Glutamatergic neuron (in vitro differentiated cells): ENCODE data around the gene IL4. TPM values are rescaled to one million over a fixed set of nuclear protein-coding genes. Genes with fewer than 3 reads are reported as not detected.
"Not testable (repeated sequence)": the region's sequence is repeated elsewhere in the genome, so short reads cannot be mapped to it uniquely, and the experiment has no call there.

Experiments used
- DNase-seq: peaks from one replicate; pipeline ENCODE4 v3.0.0; 2022
- H3K27ac Mint-ChIP-seq: one replicate; pipeline ENCODE4 v1.8.0; 2020; ENCODE audit warnings: mild to moderate bottlenecking, mixed read lengths, inconsistent platforms; ENCODE audit not compliant: unreplicated experiment
- H3K27me3 Mint-ChIP-seq: one replicate; pipeline ENCODE4 v1.8.0; 2020; ENCODE audit warnings: mild to moderate bottlenecking, moderate library complexity, mixed read lengths, inconsistent platforms; ENCODE audit not compliant: unreplicated experiment
- H3K36me3 Mint-ChIP-seq: one replicate; pipeline ENCODE4 v1.8.0; 2020; ENCODE audit warnings: mild to moderate bottlenecking, mixed read lengths, inconsistent platforms; ENCODE audit not compliant: unreplicated experiment
- H3K4me1 Mint-ChIP-seq: one replicate; pipeline ENCODE4 v1.8.0; 2020; ENCODE audit warnings: mild to moderate bottlenecking, low read depth, mixed read lengths, inconsistent platforms; ENCODE audit not compliant: unreplicated experiment
- H3K4me3 Mint-ChIP-seq: one replicate; pipeline ENCODE4 v1.8.0; 2020; ENCODE audit warnings: mild to moderate bottlenecking, mixed read lengths, inconsistent platforms; ENCODE audit not compliant: unreplicated experiment
- H3K9me3 Mint-ChIP-seq: one replicate; pipeline ENCODE4 v1.8.0; 2020; ENCODE audit warnings: mild to moderate bottlenecking, moderate library complexity, mixed read lengths, inconsistent platforms; ENCODE audit not compliant: unreplicated experiment
- CTCF ChIP-seq: fragments of 200-600 bp; sonication (generic); IDR thresholded peaks from one replicate; pipeline ENCODE4 v1.5.0; 2021; ENCODE audit not compliant: partially characterized antibody, unreplicated experiment
- total RNA-seq: library from RNA; stranded (reverse); fragmentation: NEBNext Ultra II Directional; extraction: Animal tissue kit (Norgen Biotek cat#: 25700); gene quantifications from one replicate; pipeline ENCODE4 v1.2.1, GENCODE V29; 2021; ENCODE audit not compliant: unreplicated experiment

IL4 gene
- total RNA-seq, 1 donor from 2014 or later = not detected

- peaks cover 3% of the 10 kb centered on the region for H3K27me3 Mint-ChIP-seq
- DNase-seq = no peak
- H3K27ac Mint-ChIP-seq = no peak overlapping the region
- H3K36me3 Mint-ChIP-seq = peaks cover under 1% of the 10 kb centered on the region
- peaks cover 14% of the 10 kb centered on the region for H3K4me1 Mint-ChIP-seq
- no peak overlapping the region for H3K4me3 Mint-ChIP-seq
- peaks cover 1% of the 10 kb centered on the region for H3K9me3 Mint-ChIP-seq
- no peak for TF ChIP-seq CTCF
Measured at GRCh38 chr5:132686193-132686592, 12.4 kb downstream of the IL4 start.

DNA sequence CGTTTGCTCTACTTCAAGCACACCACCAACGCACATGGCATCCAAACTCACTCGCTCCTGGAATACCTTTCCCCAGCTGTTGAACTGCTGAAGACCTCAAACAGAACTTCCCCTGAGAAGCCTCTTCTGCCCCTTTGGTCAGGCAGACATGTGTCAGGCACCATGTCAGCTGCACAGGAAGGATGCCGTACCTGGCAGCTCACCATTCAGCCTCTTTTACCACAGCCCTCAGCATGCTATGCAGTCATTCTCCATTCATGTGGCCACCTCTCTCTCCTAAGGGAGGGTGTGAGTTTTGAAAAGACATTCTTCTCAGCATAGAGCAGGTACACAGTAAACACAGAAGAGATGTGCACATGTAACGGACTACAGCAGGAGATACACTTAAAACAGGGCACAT lies 14.2 kb downstream of the IL4 start:
- Mint-ChIP-seq H3K36me3 (no peaks in the 10 kb centered on the region), H3K27ac (no peak overlapping the region), H3K9me3 (peaks cover 1% of the 10 kb centered on the region), H3K27me3 (no peaks in the 10 kb centered on the region), H3K4me3 (no peak overlapping the region), H3K4me1 (peaks cover 14% of the 10 kb centered on the region)
- no peak for TF ChIP-seq CTCF
- no peak for DNase-seq

GRCh38 chr5:132688536-132689339 lies 14.9 kb downstream of the IL4 start:
- Mint-ChIP-seq H3K4me1 (peaks cover 10% of the 10 kb centered on the region), H3K9me3 (no peaks in the 10 kb centered on the region), H3K27ac (no peak overlapping the region), H3K4me3 (no peak overlapping the region), H3K36me3 (no peaks in the 10 kb centered on the region), H3K27me3 (no peaks in the 10 kb centered on the region)
- TF ChIP-seq CTCF = no peak
- DNase-seq = no peak

DNA sequence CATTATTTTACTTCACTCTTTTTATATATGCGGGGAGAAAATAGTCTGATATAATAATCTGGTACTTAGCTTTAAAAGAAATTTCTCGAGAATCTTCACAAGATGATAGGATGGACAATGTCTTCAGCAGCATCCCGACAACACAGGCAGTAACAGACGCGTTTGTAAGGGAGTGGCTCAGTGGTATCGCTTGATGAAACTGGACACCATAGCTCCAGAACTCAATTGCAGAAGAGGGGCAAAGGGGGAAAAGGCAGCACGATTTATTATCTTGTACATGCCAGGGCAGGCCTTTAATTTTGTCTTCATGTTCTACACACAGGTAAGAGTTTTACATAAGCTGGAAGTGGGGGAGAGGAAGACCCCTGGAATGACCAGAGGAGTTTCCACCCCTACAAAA lies 15.7 kb downstream of the IL4 start:
- no peak for TF ChIP-seq CTCF
- Mint-ChIP-seq H3K4me3 (no peak overlapping the region), H3K9me3 (no peaks in the 10 kb centered on the region), H3K27me3 (no peaks in the 10 kb centered on the region), H3K27ac (no peak overlapping the region), H3K4me1 (peaks cover 7% of the 10 kb centered on the region), H3K36me3 (no peaks in the 10 kb centered on the region)
- DNase-seq = no peak

DNA sequence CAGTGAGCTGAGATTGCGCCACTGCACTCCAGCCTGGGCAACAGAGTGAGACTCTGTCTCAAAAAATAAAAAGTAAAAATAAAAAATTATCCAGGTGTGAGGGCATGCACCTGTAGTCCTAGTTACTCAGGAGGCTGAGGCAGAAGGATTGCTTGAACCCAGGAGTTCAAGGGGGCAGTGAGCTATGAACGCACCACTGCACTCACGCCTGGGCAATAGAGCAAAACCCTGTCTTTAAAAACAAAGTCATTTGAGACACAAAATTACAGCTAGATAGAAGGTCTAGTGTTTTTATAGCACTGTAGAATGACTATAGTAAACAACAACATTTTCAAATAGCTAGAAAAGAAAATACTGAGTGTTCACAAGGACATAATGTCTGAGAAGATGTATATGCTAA lies 16.4 kb downstream of the IL4 start:
- no peak for TF ChIP-seq CTCF
- Mint-ChIP-seq H3K36me3 (no peaks in the 10 kb centered on the region), H3K27ac (no peak overlapping the region), H3K27me3 (no peaks in the 10 kb centered on the region), H3K9me3 (no peaks in the 10 kb centered on the region), H3K4me3 (no peak overlapping the region), H3K4me1 (peaks cover 2% of the 10 kb centered on the region)
- DNase-seq = no peak

- not testable (repeated sequence) for H3K27ac Mint-ChIP-seq, H3K4me3 Mint-ChIP-seq, H3K36me3 Mint-ChIP-seq, DNase-seq, H3K4me1 Mint-ChIP-seq, H3K9me3 Mint-ChIP-seq, H3K27me3 Mint-ChIP-seq
Measured at GRCh38 chr5:132691755-132692631, 18.2 kb downstream of the IL4 start.
